ENCODE data around the gene INVS.
"Not testable (repeated sequence)": the region's sequence is repeated elsewhere in the genome, so short reads cannot be mapped to it uniquely, and the experiment has no call there.

INVS gene

GRCh38 chr9:100084734-100085133, 14.3 kb upstream of the INVS start:
- no peak for DNase-seq

DNA sequence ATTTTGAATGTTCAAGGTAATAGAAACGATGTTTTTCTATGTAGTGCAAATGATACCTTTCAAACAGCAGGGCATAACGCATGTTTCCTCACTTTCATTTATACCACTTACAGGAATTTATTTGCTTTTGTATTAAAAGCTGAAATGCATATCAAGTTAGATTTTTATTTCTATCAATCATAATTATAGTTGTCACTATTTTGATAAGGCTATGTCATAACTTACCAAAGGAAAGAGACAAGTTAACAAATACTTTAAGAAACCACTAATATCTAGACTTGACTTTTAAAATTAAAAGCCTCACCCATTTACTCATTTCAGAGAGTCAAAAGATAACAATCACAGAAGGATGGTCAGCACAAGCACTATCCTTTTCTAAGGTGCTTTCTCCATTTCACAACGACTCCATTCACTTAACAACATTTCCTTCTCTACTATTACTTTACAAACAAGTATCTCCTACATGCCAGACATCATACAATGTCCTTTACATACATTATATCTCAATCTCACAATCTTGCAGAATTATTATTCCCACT, 12.9 kb upstream of the INVS start:
- DNase-seq, result no peak

DNA sequence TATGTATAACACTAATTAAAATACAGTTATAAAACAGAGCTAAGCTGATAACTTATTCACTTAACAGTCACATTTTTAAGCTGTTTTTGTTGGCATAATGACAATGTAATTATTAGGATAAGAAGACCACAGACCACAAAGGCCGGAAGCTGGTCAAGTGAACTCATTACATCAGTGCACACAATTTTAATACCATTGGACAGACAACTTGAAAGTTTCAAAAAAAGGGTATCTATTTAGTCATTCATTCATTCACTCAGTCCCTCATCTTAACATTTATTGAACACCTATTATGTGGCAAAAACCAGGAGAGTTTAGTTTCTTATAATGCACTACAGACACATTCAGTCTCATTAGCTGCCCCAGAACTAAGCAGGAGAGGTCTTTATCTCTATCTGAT, 11.8 kb upstream of the INVS start:
- no peak for DNase-seq

DNA sequence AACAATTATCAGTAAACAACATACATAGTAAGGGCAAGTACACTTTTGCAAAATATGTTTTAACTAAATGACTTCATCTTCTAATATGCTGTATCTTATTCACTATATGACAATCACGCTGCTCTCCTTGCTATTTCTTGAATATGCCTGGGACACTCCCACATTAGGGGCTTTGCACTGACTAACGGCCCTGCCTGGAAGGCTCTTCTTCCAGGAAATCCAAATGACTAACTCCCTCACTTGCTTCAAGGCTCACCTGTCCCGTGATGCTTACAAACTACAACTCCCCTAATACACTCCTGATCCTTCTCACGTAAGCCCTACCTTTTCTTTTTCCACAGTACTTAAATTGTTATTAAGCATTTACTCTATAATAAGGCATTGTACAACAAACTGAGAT, 10.8 kb upstream of the INVS start:
- peak; percentile 15 to 49 (median 32) for DNase-seq

GRCh38 chr9:100090880-100091279, 8.2 kb upstream of the INVS start:
- DNase-seq, result no peak

- DNase-seq, result no peak
Observed at GRCh38 chr9:100091650-100092049, 7.4 kb upstream of the INVS start.

- DNase-seq, result no peak
Observed at GRCh38 chr9:100092066-100092465, 7.0 kb upstream of the INVS start.

- not testable (repeated sequence) for DNase-seq
Observed at GRCh38 chr9:100094411-100094810, 4.6 kb upstream of the INVS start.

GRCh38 chr9:100096378-100096916, 2.6 kb upstream of the INVS start:
- DNase-seq, result no peak

DNA sequence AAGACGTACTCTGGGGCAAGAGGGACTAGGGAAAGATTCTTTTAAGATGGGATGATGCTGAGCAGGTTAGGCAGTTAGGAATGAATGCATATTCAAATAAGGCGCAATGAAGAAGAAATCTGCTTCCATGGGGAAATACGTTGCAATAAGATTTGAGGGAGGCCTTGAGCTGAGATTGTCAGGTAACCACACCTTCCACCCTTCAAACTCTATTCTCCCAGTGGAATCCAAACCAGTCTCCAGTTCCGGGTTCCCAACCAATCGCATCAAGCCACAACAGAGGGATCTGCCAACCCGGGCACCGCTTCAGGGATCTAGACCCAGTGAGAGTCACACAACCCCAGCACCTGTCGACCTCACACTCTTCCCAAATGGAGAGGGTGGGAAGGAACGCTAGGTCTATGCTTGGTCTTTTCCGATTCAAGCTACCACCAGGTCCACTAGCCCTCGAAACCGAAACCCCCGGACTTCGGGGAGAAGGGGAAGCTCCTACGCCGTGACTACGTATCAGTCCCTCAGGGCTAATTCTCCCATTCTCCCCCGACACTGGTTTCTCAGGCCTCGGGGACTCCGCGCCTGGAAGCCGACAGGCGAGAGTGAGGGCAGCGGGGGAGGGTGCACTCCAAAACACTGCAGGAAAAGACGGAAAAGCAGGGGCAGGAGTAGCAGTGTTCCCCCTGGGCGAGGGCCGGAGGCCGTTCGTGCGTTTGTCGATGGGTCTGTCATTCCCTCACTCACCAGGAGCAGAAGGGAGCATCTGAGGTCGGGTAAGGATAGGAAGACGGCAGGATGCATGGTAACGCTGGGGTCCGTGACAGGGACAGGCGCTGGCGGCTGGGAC, 777 bp upstream of the INVS start:
- DNase-seq, result peak; percentile 78 to 83 (median 82)

DNA sequence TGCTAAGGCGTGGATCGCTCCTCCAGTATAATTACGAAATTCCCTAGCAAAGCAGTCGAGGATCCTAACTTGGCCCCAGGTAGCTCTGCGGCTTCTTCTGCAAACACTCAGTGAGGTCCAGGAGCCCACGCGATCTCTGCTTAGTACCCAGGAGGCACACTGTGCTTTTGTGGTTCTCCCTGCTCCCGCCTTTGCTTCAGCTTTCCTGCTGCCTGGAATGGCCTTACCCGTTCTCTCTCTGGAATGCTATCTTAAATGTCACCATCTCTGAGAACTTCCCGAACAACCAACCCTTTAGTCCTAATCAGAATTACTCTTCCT, 639 bp downstream of the INVS start:
- DNase-seq, result peak in 1 of 3 donors; percentile 12

GRCh38 chr9:100100146-100100667, 1.2 kb downstream of the INVS start:
- no peak for DNase-seq

GRCh38 chr9:100101608-100102007, 2.6 kb downstream of the INVS start:
- no peak for DNase-seq

GRCh38 chr9:100104314-100104713, 5.3 kb downstream of the INVS start:
- no peak for DNase-seq

GRCh38 chr9:100105861-100106260, 6.8 kb downstream of the INVS start:
- DNase-seq, result no peak

DNA sequence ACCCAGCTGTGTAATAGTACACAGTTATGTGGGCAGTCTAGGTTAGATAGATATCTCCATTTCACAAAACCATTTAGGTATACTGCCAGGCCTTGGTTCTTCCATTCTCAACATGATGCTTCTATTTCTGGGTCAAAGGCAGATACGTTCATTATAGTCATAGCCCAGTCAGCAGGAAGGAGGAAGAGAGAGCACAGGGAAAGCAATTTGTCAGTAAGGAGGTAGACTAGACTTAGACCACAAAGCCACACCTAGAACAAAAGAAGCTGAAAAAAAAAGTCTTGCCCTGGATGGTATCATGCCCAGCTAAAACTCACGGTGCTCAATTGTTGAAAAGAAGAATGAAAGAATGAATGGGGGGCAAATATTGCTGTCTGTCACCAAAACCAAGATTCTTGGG, 7.6 kb downstream of the INVS start:
- DNase-seq, result no peak

DNA sequence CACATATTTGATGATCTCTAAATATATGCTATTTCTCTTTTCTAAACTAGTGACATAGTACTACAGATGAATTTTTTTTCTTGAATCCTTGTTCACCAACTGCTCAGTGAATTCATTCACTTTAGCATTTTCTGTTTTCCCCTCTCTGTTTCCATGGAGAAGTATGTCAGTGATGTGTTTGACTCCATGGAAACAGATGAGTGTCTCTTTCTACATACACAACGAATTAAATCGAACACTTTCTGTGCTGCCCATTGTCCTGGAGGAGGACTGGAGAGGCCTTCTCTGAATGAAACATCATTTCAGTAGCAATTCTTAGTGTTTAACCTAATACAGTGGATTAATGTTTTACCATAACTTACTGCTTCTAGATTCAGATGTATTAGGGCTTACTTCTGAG, 9.5 kb downstream of the INVS start:
- DNase-seq, result no peak

DNA sequence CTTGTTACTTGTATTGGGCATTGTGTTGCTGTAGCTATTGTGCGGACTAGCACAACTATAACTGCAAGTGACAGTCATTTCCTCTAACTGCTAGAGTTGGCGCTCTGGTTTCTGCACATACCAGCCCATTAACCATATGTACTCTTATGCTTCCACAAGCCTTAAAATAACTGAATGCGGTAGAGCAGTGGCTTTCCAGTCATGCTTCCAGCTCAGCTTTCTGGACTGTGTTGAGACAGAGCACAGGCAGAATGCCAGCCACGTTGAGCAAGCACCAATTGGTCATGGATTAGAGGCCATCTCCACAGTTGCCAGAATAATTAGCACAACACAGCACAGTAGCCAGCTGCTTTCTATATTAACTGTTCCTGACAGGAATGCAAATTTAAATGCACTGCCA, 12.2 kb downstream of the INVS start:
- DNase-seq, result peak; percentile 7 to 37 (median 16)

DNA sequence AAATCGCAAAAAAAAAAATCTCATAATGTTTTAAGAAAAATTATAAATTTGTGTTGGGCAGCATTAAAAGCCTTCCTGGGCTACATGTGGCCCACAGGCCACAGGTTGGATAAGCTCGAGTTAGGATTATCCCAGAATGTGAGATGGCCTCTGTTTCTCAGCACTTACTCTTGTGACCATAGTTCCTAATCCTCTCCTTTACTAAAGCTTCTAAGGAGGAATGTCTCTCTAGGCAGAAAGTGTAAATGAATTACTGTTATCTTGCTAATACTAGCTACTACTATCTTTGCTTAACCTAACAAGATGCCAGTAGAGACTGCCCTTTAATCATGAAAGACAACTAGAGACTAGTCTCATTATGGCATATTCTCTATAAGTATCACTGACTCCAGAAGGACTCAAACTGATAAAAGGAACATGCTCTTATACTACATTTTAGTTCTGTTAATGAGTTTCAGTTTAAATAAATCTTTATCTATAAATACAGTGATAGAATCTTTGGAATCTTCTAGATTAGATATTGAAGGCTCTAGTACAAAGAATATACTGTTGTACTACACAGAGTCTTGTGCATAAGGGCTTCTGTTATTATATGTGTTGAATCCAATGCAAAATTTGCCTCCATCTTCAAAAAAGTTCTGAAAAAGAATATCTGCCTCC, 13.8 kb downstream of the INVS start:
- DNase-seq, result no peak

DNA sequence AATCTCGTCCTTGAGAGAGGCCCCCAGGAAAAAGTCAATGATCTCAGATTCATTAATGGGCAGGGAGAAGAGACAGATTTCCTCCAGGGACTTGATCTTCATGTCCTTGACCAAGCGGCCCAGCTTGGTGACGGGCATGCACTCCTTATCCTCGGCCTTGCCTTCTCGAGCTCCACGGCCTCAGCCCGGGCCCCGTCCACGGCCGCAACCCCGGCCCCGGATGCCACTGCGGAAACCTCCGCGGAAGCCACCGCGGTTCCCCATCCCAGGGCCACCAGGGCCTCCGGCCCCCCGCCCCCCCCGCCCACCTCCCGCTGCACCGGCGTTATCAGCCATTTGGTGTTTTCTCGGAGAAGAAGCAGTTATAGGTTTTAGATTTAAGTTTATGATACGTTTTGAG, 18.3 kb downstream of the INVS start:
- no peak for DNase-seq

- DNase-seq, result no peak
Observed at GRCh38 chr9:100120286-100120685, 21.2 kb downstream of the INVS start.

DNA sequence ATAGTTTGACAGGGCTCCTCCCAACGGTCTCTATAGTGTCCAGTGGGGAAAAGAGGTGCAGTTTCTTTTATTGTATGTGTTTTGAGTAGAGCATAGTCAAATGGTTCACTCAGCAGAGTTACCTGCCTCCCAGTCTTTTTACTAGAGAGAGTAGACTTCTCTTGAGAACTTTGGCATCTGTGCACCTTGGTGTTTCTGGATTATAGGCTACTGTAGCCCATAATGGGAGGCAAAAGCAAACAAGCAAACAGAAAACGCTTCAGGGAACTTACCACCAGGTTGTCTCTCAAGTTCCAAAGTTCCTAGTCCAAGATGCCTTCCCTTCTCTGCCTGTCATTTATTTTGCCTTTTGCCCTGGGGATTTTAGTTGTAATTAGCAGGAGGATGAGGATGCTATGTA, 26.2 kb downstream of the INVS start:
- no peak for DNase-seq

- DNase-seq, result no peak
Observed at GRCh38 chr9:100125910-100126309, 26.9 kb downstream of the INVS start.

- no peak for DNase-seq
Observed at GRCh38 chr9:100126423-100126822, 27.4 kb downstream of the INVS start.

Data from suppressor macrophage treated with lipopolysaccharide for 1 hour (primary cell).